Measurements from ENCODE around the gene TMEM72.
A peak's percentile ranks its signal among the peaks of the same experiment; 100 is the strongest.

TMEM72 gene

DNA sequence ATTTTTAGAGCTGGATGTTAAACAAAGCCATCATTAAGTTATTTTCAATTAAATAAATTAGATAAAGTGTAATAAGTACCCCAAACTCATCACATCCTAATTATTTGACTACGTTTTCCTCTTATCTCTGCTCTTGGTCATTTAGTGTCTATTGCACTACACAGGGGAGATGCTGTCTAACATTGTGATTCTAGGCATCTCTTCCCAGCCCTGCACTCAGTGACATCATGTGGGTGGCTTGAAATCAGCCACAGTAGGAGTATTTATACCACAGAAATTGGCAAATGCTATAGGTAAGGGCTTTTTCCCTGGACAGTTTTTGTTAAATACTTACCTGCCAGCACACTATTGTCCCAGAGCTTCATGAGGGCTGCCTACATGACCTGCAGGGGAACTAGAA is 21.3 kb upstream of the TMEM72 start:
- no peak for DNase-seq (ENCODE audit: low read depth in 3 of 3)

DNA sequence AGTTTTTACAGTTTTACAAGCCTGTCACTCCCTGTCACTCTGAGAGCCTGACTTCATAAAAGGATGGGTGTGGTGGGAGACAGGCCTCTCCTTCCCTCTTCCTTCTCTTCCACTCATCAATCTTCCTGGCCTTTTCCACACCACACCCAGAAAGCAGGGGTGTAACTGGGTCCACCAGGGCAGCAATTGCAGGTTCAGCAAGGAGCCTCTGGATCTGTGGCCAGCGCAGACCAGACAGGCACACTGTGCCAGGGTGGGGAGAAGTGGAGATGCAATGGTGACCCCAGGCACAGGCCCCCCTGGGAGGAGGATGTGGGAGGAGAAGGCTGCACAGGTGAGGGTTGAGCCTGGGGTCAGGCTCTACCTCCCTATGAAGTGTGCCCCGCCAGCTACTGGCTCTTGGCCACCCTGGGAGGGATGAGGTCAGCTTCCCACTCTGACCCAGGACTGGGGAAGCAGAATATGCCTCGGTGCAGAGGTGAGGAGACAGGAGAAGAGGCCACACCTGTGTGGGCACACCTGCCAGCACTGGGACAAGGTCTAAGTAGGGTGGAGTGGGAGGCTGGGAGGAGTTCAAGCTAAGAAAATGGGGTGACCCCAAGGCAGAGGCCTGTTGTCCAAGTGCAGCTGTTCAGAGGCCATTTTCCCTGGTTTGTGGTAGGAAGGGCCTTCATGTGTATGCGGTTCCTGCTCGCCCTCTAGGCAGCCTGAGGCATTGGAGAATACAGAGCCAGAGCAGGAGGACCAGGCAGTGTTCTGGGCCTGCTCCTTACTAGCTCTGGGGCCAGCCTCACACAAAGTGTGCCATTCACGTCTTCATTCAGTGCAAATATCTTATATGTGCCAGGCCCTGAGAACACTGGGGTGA is 20.2 kb upstream of the TMEM72 start:
- no peak for DNase-seq (ENCODE audit: low read depth in 3 of 3)

DNA sequence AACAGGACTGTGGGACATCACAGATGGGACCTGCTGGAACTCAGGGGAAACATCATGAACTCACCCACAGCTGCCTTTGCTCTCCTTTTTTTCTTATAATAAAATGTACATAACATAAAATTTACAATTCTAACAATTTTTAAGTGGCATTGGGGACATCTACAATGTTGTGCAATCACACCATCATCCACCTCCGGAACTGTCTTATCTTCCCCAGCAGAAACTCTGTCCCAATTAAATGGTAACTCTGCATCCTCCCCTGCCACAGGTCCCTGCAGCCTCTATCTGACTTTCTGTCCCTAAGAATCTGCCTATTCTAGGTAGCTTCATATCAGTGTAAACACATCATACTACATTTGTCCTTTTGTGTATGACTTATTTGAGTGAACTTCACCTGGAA is 19.4 kb upstream of the TMEM72 start:
- DNase-seq (ENCODE audit: low read depth in 3 of 3), result no peak

DNA sequence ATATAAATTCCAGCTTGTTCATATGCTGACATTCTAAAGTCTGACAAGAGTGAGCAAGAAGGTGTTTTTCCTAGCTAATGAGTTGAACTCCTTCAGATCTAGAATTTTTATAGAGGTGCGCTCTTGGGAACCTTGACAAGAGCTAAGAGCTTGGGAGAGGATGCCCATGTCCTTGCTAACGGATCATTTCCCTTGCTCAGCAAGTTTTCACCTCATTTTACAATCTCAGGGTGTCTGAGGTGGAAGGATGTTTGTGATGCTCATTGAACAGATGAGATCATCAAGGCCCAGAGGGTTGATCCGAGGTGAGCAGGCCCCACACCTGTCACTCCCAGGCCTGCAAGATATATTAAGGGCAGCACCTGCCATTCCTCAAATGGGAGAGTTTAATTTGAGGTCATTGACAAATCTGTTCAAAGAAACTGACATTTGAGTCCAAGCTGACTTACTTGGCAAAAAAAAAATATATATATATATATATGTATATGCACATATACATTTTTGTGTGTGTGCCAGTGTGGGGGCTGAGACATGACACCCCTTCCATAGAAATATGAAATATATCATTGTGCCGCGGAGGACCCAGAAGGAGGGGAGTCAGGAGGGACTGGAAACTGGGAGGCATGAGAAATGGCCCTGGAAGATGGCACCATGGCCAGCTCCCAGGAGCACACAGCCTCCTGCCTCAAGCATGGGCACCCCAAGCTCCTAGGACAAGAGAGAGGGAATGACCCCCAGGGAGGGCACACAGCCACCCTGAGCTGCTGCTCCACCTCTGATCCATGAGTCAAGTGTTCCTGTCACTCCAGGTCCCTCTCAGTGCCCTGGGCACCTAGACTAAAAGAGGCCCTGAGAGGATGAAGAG is 17.3 kb upstream of the TMEM72 start:
- no peak for DNase-seq (ENCODE audit: low read depth in 3 of 3)

DNA sequence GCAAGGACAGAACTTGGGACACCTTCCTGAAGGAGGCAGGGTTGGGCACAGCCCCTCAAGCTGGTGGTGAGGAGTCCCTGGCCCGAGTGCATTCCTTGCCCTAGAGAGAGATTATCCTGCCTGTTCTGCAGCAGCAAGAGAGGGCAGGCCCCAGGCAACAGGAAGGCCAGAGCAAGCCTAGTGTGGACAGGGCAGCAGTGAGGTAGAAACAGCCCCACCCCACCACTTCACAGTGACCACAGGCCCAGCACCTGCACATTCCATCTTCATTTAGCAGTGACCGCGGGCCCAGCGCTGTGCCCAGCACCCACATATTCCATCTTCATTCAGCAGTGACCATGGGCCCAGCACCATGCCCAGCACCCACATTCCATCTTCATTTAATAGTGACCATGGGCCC is 16.4 kb upstream of the TMEM72 start:
- no peak for DNase-seq (ENCODE audit: low read depth in 3 of 3)

DNA sequence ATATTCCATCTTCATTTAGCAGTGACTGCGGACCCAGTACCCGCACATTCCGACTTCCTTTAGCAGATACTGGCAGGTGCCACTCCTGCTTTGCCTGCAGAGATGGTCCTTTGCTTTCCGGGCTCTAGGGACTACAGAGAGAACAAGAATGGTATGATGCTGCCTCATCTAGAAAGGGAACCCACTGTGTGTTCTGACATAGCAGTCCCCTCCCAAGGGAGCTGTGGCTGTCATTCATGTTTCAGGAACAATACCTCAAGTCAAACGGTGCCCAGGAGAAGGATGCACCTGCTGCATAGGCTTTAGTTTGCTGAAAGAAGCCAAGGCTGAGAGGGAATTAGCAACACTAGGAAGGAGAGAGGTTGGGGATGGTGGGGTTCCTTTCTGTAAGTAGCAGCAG is 15.9 kb upstream of the TMEM72 start:
- no peak for DNase-seq (ENCODE audit: low read depth in 3 of 3)

DNA sequence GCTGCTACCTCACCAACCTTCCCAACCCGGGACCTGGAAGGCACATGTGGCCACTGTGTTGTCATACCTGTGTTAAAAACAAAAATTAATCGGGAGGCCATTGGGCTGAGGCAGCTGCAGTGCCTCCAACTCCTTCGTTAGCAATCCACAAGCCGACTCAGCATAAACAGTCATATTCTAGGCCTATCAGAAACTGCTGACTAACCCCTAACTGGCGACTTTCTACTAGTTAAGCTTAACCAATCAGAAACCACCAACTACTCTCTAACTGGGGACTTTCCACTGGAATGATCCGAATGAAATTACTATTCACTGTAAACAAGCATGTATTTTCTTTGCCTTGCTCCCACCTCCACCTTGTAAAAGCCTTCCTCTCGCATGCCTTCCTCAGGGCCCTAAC is 14.1 kb upstream of the TMEM72 start:
- no peak for DNase-seq (ENCODE audit: low read depth in 3 of 3)

DNA sequence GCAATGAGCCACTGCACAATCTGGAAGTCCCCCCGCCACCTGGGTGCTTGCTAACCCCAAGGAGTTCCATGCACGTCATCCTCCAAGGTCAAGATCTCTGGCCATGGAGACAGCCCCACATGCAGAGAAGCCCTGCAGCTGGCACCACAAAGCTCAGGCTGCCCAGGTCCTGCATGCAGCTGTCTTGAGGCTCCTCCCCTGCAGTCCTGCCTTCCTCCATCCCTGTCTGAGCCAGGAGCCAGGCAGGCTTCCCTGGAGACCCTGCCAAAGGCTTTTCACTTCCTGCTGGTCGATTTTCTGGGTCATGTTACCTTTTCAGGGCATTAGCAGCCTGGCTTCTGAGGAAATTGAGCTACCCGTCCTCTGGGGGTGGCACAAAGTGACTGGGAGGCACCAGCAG is 12.5 kb upstream of the TMEM72 start:
- DNase-seq (ENCODE audit: low read depth in 3 of 3), result no peak

DNA sequence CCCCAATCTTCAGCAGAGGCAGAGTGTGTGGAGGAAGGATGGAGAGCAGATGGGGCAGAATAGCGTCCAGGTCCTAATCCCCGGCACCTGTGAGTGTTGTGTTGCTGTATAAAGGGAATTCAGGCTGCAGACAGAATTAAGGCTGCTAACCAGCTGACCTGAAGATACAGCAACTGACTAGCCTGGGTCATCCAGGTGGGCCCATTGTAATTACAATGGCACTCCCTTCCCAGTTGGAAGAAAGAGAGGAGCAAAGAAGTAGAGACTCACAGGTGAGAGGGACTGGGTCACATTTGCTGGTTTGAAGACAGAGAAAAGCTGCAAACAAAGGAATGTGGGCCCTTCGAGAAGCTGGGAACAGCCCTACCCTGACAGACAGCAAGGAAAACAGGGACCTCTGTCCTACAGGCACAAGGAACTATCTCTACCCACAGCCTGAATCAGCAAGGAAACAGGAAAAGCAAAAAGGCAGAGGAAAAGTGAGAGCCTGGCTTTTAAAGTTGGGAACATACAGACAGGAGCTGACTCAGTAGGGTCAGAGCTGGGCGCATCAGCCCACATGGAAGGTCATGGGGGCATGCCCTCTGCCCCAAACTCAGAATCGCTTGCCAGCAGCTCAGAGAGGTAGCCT is 11.6 kb upstream of the TMEM72 start:
- no peak for DNase-seq (ENCODE audit: low read depth in 3 of 3)

DNA sequence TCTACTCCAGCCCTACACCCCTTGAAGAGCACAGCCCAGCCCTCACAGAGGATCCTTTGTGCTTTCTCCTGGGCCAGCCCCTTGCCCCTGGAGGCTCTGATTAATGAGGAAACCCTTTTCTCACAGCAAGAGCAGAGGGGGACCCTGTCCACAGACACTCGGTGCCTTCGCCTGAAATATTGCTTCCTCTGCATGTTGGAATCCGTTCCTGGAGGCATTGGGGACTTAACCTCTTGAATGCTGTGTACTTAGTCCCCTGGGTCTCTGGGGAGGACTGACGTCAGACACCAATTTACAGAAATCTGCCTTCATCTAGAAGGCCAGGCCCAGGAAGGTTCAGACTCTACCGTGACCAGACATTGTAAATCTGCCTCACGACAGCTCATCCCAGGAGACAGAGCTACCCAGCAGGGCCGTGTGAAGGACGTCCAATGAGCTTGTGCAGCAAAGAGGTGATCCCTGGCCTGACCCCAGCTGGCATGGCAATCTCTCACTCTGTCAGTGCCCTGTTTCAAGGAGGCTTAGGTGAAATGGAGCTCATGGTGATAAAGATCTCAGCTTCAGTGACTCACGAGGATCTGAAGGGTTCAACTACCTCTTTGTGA is 8.1 kb upstream of the TMEM72 start:
- DNase-seq (ENCODE audit: low read depth in 3 of 3), result no peak

DNA sequence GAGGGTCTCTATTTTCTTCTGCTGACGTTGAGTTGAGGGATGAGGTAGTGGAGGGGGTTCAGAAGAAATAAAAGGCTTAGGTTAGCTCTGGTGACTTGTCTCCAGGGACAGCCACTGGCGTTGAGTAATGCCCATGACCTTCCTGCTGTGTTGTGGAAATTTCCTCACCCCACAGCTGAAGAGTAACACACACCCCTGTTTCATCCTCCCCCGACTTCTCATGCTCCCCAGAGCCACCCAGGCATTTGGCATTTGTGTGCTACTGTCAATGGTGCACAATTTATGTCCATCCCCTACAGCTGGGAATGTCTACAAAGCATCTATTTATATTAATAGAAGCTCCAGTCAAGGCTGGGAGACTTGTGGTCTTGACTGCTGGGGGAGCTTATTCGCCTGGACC is 4.7 kb upstream of the TMEM72 start:
- no peak for DNase-seq (ENCODE audit: low read depth in 3 of 3)

DNA sequence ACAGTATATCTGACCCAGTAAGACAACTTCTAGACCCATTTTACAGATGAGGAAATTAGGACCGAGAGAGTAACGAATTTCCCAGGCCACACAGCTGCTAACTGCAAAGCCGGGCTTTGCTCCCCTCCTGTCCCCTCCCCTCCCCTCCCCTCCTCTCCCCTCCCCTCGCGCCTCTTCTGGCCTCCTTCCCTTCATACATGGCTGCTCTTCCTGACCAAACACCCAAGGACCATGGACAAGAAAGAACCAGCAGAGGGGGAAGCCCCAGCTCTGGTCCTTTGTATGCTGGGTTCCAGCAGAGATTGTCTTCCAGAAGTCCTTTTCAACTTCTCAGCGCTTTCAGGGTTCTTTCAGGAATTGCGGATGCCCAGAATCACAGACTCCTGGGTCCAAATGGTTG is 3.6 kb upstream of the TMEM72 start:
- DNase-seq (ENCODE audit: low read depth in 3 of 3), result no peak

DNA sequence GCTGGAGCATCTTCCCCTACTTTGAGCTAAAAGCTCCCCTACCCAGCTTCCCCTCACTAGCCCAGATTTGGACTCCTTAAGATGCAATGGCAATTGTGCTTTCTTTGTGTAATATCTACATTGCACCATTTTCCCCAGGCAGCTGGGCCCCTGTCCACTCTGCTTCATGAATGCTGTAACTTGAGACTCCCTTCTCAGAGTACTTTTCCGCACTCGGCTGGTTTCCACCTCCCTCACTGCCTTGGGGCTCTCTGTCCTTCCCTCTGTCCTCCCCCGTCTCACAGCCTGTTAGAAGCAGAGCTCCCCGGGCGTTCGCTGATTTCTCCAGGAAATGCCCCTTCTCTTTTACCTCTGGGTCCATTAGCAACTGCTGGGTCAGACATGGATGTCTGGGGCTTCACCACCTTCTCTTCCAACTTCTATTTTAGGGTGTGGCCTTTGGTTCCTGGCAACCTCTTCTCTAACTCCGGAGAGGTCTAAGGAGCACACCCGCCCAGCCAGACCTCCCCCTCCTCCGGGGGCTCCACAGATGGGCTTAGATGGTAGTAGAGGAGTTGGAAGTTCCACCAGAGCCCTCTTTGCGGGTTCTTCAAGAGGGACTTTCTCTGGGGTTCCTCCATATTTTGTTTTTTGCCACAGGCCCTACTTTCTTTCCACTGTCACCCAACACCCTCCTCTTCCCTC is 2.9 kb upstream of the TMEM72 start:
- no peak for DNase-seq (ENCODE audit: low read depth in 3 of 3)

DNA sequence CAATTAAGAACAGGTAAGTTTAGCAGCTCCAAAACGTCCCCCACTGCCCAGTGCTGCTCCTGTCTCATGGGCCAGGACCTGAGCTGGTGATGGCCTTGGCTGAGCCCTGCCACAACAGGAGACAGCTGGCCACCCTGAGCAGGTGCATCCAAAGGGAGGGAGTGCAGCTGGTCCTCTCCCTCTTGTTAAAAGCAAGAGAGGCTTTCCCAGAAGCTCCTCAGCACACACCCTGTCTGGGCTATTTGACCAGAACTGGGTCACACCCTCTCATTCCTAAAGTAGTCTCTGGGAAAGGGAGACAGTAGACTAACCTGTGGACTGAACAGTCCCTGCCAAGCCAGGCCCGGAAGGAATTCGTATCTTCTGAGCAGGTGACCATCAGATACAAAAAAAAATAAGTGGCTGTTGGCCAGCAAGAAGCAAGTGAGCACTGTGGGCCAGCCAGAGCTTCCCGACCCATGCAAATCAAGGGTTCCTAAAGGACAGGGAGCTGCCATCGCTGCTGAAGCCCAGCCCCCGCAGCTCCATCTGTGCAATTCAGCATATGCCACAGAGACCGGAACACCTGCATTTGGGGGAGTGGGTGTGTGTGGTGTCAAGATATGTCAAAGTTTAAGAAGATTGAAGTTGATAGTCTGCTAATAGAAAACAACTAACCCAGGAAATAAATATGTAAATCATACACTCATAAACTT is 2.1 kb upstream of the TMEM72 start:
- no peak for DNase-seq (ENCODE audit: low read depth in 3 of 3)

DNA sequence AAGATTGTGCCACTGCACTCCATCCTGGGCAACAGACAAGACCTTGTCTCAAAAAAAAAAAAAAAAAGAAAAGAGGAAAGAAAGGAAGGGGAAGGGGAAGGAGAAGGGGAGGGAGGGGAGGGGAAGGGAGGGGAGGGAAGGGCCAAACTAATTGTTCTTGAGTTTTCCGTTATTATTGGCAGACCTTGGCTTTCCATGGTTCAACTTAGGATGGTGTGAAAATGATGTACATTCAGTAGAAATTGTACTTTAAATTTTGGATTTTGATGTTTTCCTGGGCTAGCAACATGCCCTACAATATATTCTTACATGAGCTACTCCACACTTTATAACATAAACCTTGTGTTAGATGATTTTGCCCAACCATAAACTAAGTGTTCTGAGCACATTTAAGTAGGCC is 1.2 kb upstream of the TMEM72 start:
- no peak for DNase-seq (ENCODE audit: low read depth in 3 of 3)

DNA sequence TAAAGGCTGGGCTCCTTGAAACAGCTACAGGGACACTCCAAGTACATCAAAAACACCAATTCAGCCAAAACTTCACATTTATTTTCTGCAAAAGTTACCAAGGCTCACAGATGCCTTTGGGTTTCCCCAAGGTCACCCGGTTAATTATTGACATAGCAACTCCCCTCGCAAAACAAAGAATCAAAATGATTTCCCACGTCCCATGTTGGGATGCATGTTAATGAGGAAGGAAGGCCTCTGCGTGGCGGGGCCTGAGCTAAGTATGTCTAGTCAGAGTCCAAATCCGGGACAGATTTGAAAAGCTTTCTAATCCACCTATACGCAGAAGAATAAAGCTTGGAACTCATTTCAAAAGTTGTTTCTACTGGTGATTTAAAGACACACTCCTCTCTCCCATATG is 535 bp upstream of the TMEM72 start:
- no peak for DNase-seq (ENCODE audit: low read depth in 3 of 3)

DNA sequence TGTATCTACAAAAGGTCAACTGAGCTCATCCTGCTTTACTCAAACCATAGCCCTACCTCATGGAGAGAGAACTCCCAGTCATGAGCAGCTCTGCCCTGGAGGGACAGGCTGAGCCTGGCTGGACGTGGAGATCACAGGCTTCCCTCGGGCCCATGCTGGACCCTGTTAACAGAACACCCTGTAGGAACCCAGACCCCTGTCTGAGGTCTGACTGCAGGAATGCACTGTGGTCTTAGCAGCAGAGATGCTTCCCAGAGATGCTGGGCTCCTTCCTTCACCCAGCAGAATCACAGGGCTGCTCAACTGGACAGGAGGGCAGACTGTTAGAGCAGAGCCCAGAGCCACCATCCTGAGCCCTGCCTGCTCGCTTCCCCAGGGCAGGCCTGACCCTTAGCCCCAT is 814 bp downstream of the TMEM72 start:
- no peak for DNase-seq (ENCODE audit: low read depth in 3 of 3)

DNA sequence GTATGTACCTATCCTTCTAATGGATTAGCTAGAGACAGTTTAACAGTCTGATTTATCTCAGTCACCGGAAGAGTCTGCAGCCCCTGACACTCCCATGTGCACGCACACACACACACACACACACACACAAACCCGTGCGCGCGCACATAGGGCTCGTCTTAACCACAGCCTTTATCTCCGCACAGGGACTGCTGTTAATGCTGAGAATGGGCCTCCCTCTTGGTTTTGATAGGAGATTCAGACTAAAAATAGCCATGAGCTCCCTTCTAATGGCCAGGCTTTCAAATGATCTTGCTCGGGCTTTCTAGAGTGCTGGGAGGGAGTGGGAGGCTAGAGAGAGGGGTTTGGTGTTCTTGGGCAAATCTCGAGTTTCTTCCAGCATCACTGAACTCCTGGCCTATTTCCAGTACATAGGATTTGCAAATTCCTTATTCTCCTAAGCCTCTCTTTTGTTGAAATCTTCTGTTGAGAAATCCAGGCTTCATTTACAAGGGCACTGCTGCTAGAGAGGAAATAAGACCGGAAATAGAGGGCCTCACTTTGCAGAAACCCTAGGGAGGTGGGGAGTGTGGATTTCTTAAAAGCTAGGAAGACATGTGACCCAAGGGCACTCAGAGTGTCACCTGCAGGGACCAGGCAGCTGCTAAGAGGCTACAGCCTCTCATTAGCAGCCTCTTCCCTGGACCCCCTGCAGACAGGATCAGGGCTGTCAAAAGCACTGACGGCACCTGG is 2.4 kb downstream of the TMEM72 start:
- peak in 2 of 3 experiments; percentile 5 to 8 for DNase-seq (ENCODE audit: low read depth in 3 of 3)

DNA sequence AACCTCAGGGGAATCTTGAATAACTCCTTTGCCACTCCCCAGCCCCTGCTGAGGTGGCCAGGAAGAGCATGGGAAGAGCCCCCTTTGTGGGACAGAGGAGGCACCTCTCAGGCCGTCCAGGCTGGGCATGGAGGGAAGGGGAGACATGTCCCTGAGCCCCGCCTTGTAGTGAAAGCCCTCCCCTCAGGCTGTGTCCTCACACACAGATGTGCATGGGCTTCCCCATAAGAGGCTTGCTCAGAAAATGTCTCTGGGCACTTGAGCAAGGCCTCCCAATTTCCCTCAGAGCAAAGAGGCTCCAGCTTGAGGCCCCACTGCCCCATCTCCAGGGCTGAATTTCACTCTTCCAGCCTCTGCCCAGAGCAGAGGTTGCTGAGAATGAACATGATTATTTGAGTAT is 3.8 kb downstream of the TMEM72 start:
- no peak for DNase-seq (ENCODE audit: low read depth in 3 of 3)

DNA sequence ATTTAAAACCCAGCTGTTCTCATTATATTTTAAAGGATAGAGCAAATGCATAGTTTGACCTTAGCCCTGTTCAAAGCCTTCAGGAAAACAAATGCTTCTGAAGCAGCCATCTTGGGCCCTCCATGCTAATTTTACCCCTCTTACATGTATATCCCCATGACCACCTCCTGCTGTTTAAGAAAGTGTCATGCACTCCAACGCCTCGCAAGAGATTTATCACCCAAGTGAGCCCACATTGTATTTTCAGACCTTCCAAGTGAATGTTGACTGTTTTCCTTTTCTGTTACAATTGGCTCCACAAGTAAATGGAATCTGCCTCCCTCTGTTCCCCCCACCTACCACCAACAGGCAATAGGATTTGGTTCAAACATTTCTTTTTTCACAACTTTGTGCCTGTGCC is 5.3 kb downstream of the TMEM72 start:
- no peak for DNase-seq (ENCODE audit: low read depth in 3 of 3)

All from stimulated activated CD4-positive, alpha-beta T cell treated with anti-CD3 and anti-CD28 coated beads, TNF-alpha, amount 100 ng/mL, for 24 hours (primary cell).